ENCODE data around the gene ITFG1. TPM values are rescaled to one million over a fixed set of nuclear protein-coding genes. Genes with fewer than 3 reads are reported as not detected.

ITFG1 gene
- total RNA-seq, 1 donor: 58.6 TPM

- H3K4me3 ChIP-seq (ENCODE audit: insufficient read depth, low read length): no peak overlapping the region
- no peaks in the 10 kb centered on the region for H3K79me2 ChIP-seq (ENCODE audit: insufficient read depth, low read length)
- H3K36me3 ChIP-seq (ENCODE audit: insufficient read depth, low read length): no peaks in the 10 kb centered on the region
- no peaks in the 10 kb centered on the region for H4K20me1 ChIP-seq (ENCODE audit: insufficient read depth, low read length)
- H2AFZ ChIP-seq (ENCODE audit: low read length): no peak overlapping the region
- no peaks in the 10 kb centered on the region for H3K9me3 ChIP-seq (ENCODE audit: low read depth, low read length)
- H3K27me3 ChIP-seq (ENCODE audit: insufficient read depth, low read length): no peaks in the 10 kb centered on the region
- no peak for TF ChIP-seq CTCF (IDR thresholded peaks at IDR 0.05; ENCODE audit: extremely low read depth, low read depth, low read length)
- no peak overlapping the region for H3K27ac ChIP-seq (ENCODE audit: low read depth, low read length)
- H3K4me1 ChIP-seq (ENCODE audit: insufficient read depth, low read length): no peaks in the 10 kb centered on the region
- DNase-seq (ENCODE audit: insufficient read length, low spot score, missing footprints): no peak
- H3K4me2 ChIP-seq (ENCODE audit: insufficient read depth, low read length): no peak overlapping the region
These were observed 184.3 kb downstream of the ITFG1 start for GRCh38 chr16:47276522-47276921.

- H3K36me3 ChIP-seq (ENCODE audit: insufficient read depth, low read length): no peaks in the 10 kb centered on the region
- H3K4me1 ChIP-seq (ENCODE audit: insufficient read depth, low read length): no peaks in the 10 kb centered on the region
- DNase-seq (ENCODE audit: insufficient read length, low spot score, missing footprints): no peak
- H3K27me3 ChIP-seq (ENCODE audit: insufficient read depth, low read length): no peaks in the 10 kb centered on the region
- H3K9me3 ChIP-seq (ENCODE audit: low read depth, low read length): no peaks in the 10 kb centered on the region
- H3K4me3 ChIP-seq (ENCODE audit: insufficient read depth, low read length): no peak overlapping the region
- H4K20me1 ChIP-seq (ENCODE audit: insufficient read depth, low read length): no peaks in the 10 kb centered on the region
- no peak overlapping the region for H3K4me2 ChIP-seq (ENCODE audit: insufficient read depth, low read length)
- no peak overlapping the region for H2AFZ ChIP-seq (ENCODE audit: low read length)
- H3K79me2 ChIP-seq (ENCODE audit: insufficient read depth, low read length): no peaks in the 10 kb centered on the region
- H3K27ac ChIP-seq (ENCODE audit: low read depth, low read length): no peak overlapping the region
- TF ChIP-seq CTCF (IDR thresholded peaks at IDR 0.05; ENCODE audit: extremely low read depth, low read depth, low read length): no peak
These were observed 197.9 kb downstream of the ITFG1 start for GRCh38 chr16:47262938-47263337.

- no peaks in the 10 kb centered on the region for H4K20me1 ChIP-seq (ENCODE audit: insufficient read depth, low read length)
- TF ChIP-seq CTCF (IDR thresholded peaks at IDR 0.05; ENCODE audit: extremely low read depth, low read depth, low read length): no peak
- DNase-seq (ENCODE audit: insufficient read length, low spot score, missing footprints): no peak
- no peak overlapping the region for H3K27ac ChIP-seq (ENCODE audit: low read depth, low read length)
- H2AFZ ChIP-seq (ENCODE audit: low read length): no peak overlapping the region
- H3K79me2 ChIP-seq (ENCODE audit: insufficient read depth, low read length): no peaks in the 10 kb centered on the region
- H3K4me3 ChIP-seq (ENCODE audit: insufficient read depth, low read length): no peak overlapping the region
- H3K27me3 ChIP-seq (ENCODE audit: insufficient read depth, low read length): no peaks in the 10 kb centered on the region
- no peaks in the 10 kb centered on the region for H3K36me3 ChIP-seq (ENCODE audit: insufficient read depth, low read length)
- H3K4me2 ChIP-seq (ENCODE audit: insufficient read depth, low read length): no peak overlapping the region
- no peaks in the 10 kb centered on the region for H3K4me1 ChIP-seq (ENCODE audit: insufficient read depth, low read length)
- H3K9me3 ChIP-seq (ENCODE audit: low read depth, low read length): no peaks in the 10 kb centered on the region
These were observed 200.4 kb downstream of the ITFG1 start for GRCh38 chr16:47260503-47260902.

- Histone ChIP-seq H3K27me3 (ENCODE audit: insufficient read depth, low read length) (no peaks in the 10 kb centered on the region), H3K4me3 (ENCODE audit: insufficient read depth, low read length) (no peak overlapping the region), H4K20me1 (ENCODE audit: insufficient read depth, low read length) (no peaks in the 10 kb centered on the region), H3K36me3 (ENCODE audit: insufficient read depth, low read length) (no peaks in the 10 kb centered on the region), H3K4me2 (ENCODE audit: insufficient read depth, low read length) (no peak overlapping the region), H3K27ac (ENCODE audit: low read depth, low read length) (no peak overlapping the region), H3K9me3 (ENCODE audit: low read depth, low read length) (no peaks in the 10 kb centered on the region), H3K79me2 (ENCODE audit: insufficient read depth, low read length) (no peaks in the 10 kb centered on the region), H3K4me1 (ENCODE audit: insufficient read depth, low read length) (no peaks in the 10 kb centered on the region), H2AFZ (ENCODE audit: low read length) (no peak overlapping the region)
- TF ChIP-seq CTCF (IDR thresholded peaks at IDR 0.05; ENCODE audit: extremely low read depth, low read depth, low read length): peak; percentile 75
- peak; percentile 14 for DNase-seq (ENCODE audit: insufficient read length, low spot score, missing footprints)
These were observed 201.9 kb downstream of the ITFG1 start for GRCh38 chr16:47258874-47259461.

Measured in osteoblast (primary cell).